Uterus (tissue), 4 donors: Measurements from ENCODE around the gene C16orf82. TPM values are rescaled to one million over a fixed set of nuclear protein-coding genes. Genes with fewer than 3 reads are reported as not detected.

Experiments used
- DNase-seq, 2 donors: peaks; one replicate each; pipeline ENCODE4 v3.0.0-alpha.2; 2019 to 2020
- H3K27ac ChIP-seq, 2 donors: fragments of 200-600 bp; sonication (generic); 1 replicate in 1 of 2; 2 replicates in 1 of 2; pipeline ENCODE4 v1.5.1; 2016 to 2018
- H3K27me3 ChIP-seq, 2 donors: fragments of 200-600 bp; sonication (generic); one replicate each; pipeline ENCODE4 v1.5.1; 2018 to 2019; ENCODE audit warnings: control low read depth in 1 of 2
- H3K36me3 ChIP-seq, 2 donors: fragments of 200-600 bp; sonication (generic); one replicate each; pipeline ENCODE4 v1.5.1; 2019; ENCODE audit warnings: control low read depth in 1 of 2
- H3K4me1 ChIP-seq, 2 donors: fragments of 200-600 bp; sonication (generic); one replicate each; pipeline ENCODE4 v1.5.1; 2018 to 2019; ENCODE audit warnings: control low read depth in 1 of 2
- H3K4me3 ChIP-seq, 2 donors: fragments of 200-600 bp; sonication (generic); 1 replicate in 1 of 2; 2 replicates in 1 of 2; pipeline ENCODE4 v1.5.1; 2018 to 2019; ENCODE audit warnings: mild to moderate bottlenecking in 1 of 2
- H3K9me3 ChIP-seq, 2 donors: fragments of 200-600 bp; sonication (generic); one replicate each; pipeline ENCODE4 v1.5.1; 2019; ENCODE audit warnings: control low read depth in 1 of 2
- POLR2A ChIP-seq, 2 donors: fragments of 450-650 bp; IDR thresholded peaks; one replicate each; pipeline ENCODE4 v1.6.1; 2016; ENCODE audit warnings: antibody characterized with exemption in 2 of 2, mild to moderate bottlenecking in 1 of 2, moderate library complexity in 1 of 2
- intact Hi-C: fragments of 100-400 bp; cut with DNase I; formaldehyde crosslinking; loops from one replicate; pipeline ENCODE4 v1.15.1; 2023; ENCODE audit warnings: low total_unique reads
- total RNA-seq, 4 donors: library from RNA; depleted of rRNA in 3 of 4; stranded (reverse); fragments of >200 nt in 3 of 4; gene quantifications; one replicate each; pipeline versions ENCODE4 v1.1.0 to v1.2.4, GENCODE V29; 2014 to 2023
- TF ChIP-seq, protein P1 (sequence below), 4 experiments: fragments of 200-600 bp in 2 of 4; fragments of 450-650 bp in 2 of 4; sonication (generic) in 2 of 4; IDR thresholded peaks; one replicate each; pipeline ENCODE4 v1.5.1; 2016 to 2019; ENCODE audit warnings: antibody characterized with exemption in 4 of 4, mild to moderate bottlenecking in 2 of 4, moderate library complexity in 1 of 4
- donor health status: DM: yes; HTN: yes; CAD: no.

C16orf82 gene
- total RNA-seq, 4 donors from 2014 or later, result not detected

DNA sequence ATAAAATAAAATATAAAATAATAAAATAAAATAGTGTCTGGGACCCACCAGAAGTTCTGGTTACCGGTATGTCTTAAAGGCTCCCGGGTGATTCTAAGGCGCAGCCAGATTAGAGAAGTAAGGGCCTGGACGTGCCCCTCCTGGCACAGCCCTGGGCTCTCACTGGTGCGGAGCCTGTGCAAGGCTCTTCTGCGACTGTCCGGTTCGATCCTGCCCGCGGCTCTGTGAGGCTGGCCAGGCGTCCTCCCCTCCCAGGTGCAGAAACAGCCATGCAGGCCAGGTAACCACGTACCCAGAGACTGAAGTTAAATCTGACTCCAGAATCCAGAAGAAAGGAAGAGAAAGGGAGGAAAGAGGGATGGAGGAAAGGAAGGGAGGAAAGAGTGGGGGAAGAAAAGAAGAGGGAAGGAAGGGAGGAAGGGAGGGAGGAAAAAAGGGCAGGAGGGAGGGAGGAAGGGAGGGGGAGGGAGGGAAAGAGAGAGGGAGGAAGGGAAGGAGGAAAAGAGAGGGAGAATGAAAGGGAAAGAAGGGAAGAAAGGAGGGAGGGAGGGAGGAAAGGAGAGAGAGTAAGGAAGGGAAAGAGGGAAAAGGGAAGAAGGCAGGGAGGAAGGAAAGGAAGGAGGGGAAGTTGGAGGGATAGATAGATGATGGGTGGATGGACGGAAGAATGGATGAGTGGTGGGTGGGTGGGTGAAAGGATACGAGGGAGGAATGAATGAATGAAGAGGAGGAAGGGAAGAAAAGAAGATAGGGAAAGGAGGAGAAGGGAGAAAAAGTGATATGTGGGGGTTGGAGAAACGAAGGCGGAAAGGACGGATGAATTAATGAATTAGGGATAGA is 42.3 kb downstream of the C16orf82 start:
- Histone ChIP-seq H3K4me1 (no peaks in the 10 kb centered on the region), H3K4me3 (peak overlapping the region in 1 of 2 donors; percentile 32), H3K36me3 (no peaks in the 10 kb centered on the region), H3K27ac (peak overlapping the region; percentile 41 to 50), H3K9me3 (no peaks in the 10 kb centered on the region), H3K27me3 (no peaks in the 10 kb centered on the region)
- TF ChIP-seq, protein P1, sequence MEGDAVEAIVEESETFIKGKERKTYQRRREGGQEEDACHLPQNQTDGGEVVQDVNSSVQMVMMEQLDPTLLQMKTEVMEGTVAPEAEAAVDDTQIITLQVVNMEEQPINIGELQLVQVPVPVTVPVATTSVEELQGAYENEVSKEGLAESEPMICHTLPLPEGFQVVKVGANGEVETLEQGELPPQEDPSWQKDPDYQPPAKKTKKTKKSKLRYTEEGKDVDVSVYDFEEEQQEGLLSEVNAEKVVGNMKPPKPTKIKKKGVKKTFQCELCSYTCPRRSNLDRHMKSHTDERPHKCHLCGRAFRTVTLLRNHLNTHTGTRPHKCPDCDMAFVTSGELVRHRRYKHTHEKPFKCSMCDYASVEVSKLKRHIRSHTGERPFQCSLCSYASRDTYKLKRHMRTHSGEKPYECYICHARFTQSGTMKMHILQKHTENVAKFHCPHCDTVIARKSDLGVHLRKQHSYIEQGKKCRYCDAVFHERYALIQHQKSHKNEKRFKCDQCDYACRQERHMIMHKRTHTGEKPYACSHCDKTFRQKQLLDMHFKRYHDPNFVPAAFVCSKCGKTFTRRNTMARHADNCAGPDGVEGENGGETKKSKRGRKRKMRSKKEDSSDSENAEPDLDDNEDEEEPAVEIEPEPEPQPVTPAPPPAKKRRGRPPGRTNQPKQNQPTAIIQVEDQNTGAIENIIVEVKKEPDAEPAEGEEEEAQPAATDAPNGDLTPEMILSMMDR (IDR thresholded peaks at IDR 0.05), result no peak
- TF ChIP-seq POLR2A (IDR thresholded peaks at IDR 0.05), result no peak
- no peak for DNase-seq
- intact Hi-C loops, result no loop called here

DNA sequence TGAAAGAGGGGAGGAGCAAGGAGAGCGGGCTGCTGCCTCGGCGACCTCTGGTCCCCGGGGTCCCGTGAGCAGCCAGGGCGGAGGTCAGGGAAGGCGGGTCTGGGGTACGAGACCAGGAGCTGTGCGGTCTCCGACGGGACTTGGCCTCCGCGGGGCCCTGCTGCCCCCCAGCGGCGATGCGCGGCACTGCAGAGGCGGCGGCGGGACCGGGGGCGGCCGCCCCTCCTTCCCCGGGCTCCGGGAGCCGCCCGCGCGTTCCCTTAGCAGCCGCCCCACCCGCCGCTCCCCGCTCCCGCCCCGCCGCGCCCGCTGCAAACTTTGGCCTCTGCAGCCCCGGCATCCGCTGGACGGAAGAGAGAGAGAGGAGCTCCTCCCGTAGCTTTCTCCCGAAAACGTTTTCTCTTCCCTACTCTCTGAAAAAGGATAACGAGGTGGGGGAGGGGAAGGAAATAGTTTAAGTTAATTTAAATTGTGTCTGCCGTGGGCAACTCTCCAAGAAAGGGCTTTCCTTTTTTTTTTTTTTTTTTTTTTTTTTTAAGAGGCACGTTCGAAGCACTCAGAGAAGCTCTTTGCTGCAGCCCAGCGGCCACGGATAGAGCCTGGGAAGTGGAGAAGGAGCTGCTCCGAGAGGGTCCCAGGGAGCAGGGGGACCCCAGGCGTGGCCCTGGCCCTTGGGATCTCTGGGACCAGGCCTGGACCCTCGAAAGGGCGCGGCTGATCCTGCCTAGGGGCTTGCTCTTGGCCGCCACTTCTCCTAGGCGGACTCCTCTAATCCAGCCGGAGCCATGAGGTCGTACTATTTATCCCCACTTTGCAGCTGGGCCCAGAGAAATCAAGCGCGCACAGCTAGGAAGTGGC is 43.2 kb downstream of the C16orf82 start:
- intact Hi-C loops, result no loop called here
- Histone ChIP-seq H3K4me1 (no peaks in the 10 kb centered on the region), H3K36me3 (no peaks in the 10 kb centered on the region), H3K9me3 (no peaks in the 10 kb centered on the region), H3K27ac (peak overlapping the region; percentile 41 to 50), H3K27me3 (no peaks in the 10 kb centered on the region), H3K4me3 (peak overlapping the region; percentile 14 to 32)
- TF ChIP-seq POLR2A (IDR thresholded peaks at IDR 0.05), result no peak
- TF ChIP-seq, protein P1 (IDR thresholded peaks at IDR 0.05), result peak; percentile 57 to 95 (median 88)
- DNase-seq, result peak; percentile 68 to 74

DNA sequence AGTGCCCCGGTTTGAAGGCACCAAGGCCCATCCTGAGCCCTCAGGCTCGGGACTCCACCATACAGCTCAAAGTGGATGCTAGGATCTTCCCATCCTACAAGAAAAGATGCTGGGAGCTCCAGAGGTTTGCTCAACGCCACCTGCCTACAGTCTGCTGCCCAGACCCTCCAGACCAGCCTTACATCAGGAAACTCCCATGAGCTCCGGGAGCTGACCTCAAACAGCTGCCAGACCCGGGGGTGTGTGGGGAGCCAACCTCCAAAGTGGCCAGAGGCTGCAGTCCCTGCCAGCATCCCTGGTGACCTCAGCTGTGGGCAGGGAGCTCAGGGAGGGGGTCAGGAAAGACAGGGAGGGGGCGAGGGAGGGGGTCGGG is 43.8 kb downstream of the C16orf82 start:
- H3K4me1 ChIP-seq, result no peaks in the 10 kb centered on the region
- peak overlapping the region; percentile 41 to 50 for H3K27ac ChIP-seq
- no peaks in the 10 kb centered on the region for H3K27me3 ChIP-seq
- H3K9me3 ChIP-seq, result no peaks in the 10 kb centered on the region
- no peak overlapping the region for H3K4me3 ChIP-seq
- intact Hi-C loops, result no loop called here
- H3K36me3 ChIP-seq, result no peaks in the 10 kb centered on the region
- no peak for DNase-seq
- no peak for TF ChIP-seq POLR2A (IDR thresholded peaks at IDR 0.05)
- TF ChIP-seq, protein P1 (IDR thresholded peaks at IDR 0.05), result no peak

DNA sequence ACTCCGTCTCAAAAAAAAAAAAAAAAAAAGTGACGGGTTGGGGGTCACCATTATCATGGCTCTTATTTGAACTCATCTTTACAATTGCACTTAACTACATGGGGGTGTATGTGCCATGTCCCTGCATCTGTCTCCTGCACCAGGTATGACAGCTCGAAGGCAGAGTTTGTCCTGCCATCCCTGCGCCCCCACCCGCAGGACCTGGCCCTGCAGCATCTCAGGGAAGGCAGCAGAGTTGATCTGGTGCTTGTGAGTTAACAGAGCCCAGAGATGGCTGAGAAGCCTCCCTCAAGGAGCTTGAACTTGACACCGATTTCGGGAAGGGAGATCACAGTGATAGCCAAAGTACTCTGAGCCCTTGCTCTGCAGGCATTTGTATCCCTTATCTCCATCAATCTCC is 44.8 kb downstream of the C16orf82 start:
- Histone ChIP-seq H3K27ac (no peak overlapping the region), H3K4me3 (no peak overlapping the region), H3K27me3 (no peaks in the 10 kb centered on the region), H3K4me1 (no peaks in the 10 kb centered on the region), H3K9me3 (no peaks in the 10 kb centered on the region), H3K36me3 (no peaks in the 10 kb centered on the region)
- intact Hi-C loops, result no loop called here
- TF ChIP-seq, protein P1 (IDR thresholded peaks at IDR 0.05), result no peak
- no peak for TF ChIP-seq POLR2A (IDR thresholded peaks at IDR 0.05)
- no peak for DNase-seq
